ENCODE results near the gene ENGASE.
"Not testable (repeated sequence)": the region's sequence is repeated elsewhere in the genome, so short reads cannot be mapped to it uniquely, and the experiment has no call there.

ENGASE gene

GRCh38 chr17:79051306-79051705 is 23.3 kb upstream of the ENGASE start:
- no peak for DNase-seq (ENCODE audit: low read depth in 2 of 2)

GRCh38 chr17:79052131-79052530 is 22.5 kb upstream of the ENGASE start:
- no peak for DNase-seq (ENCODE audit: low read depth in 2 of 2)

DNA sequence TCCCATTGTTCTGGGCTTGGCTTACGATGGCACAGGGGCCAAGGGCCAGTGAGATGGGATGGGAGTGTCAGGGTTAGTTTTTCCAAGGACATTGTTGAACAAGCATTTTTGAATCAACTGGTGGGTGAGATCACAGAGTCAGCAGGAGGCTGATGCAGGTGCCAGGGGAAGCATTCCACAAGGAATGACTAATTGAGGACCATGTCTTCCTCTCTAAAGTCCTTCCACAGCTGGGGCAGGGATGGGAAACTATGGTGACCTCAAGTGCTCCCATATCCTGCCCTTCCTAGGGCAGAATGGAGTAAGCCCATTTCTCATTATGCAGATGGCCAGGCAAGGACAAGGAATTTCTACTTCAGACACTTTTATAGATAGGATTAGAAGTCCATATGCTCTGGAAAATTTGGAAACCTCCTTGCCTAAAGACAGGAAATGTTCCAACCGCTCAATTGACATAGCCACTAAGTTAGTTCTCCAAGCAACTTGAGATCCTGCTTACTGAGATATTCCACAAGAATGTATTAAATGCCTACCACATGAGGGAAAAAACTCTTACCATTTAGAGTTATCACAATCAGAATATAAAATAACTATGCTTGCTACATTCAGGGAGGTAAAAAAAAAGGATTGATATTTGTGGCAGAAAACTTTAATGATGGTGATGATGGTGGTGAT is 21.2 kb upstream of the ENGASE start:
- no peak for DNase-seq (ENCODE audit: low read depth in 2 of 2)

GRCh38 chr17:79054200-79054960 is 20.2 kb upstream of the ENGASE start:
- DNase-seq (ENCODE audit: low read depth in 2 of 2), result no peak

DNA sequence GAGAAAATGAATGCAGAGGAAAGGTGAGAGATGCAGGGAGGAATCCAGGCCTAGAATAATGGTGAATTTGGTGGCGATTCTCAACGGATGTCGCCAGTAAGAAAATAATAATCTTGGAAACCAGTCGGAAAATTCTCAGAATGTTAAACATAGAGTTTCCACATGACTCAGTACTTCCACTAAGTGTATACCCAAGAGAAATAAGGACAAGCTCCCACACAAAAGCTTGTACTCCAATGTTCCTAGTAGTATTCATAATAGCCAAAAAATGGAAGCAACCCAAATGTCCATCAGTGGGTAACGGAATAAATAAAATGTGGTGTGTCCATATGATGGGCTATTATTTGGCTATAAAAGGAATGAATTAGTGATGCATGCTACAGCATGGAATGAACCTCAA is 19.4 kb upstream of the ENGASE start:
- DNase-seq (ENCODE audit: low read depth in 2 of 2), result no peak

- no peak for DNase-seq (ENCODE audit: low read depth in 2 of 2)
Measured at GRCh38 chr17:79057737-79058385, 16.8 kb upstream of the ENGASE start.

- DNase-seq (ENCODE audit: low read depth in 2 of 2), result no peak
Measured at GRCh38 chr17:79062691-79063090, 11.9 kb upstream of the ENGASE start.

DNA sequence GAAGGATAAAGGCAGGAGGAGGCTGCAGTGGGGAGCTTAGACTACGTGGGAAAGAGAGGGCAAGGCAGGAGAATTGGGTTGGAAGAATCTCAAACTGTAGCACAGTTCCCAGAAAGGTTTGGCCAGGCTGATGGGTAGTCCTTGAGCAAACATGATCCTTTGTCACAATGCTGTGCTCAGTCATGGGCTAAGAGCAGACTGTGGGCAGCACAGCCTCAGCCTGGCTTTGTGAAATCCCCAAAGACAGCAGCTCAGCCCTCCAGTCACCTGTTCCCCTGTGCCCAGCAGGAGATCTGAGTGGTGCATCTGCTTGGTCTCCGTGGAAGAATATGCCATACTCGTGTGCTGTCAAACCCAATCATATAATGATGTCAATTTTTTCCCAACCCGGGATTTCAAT is 10.6 kb upstream of the ENGASE start:
- DNase-seq (ENCODE audit: low read depth in 2 of 2), result no peak

- peak; percentile 12 to 31 for DNase-seq (ENCODE audit: low read depth in 2 of 2)
Measured at GRCh38 chr17:79065105-79065670, 9.4 kb upstream of the ENGASE start.

DNA sequence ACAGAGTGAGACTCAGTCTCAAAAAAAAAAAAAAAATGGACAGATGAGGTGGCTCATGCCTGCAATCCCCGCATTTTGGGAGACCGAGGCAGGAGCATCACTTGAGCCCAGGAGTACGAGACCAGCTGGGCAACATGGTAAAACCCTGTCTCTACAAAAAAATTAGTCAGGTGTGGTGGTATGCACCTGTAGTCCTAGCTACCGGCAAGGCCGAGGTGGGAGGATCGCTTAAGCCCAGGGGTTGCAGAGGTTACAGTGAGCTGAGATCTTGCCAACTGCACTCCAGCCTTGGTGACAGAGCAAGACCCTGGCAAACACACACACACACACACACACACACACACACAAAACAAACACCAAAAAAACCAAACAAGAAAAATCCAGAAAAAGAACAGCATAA is 7.7 kb upstream of the ENGASE start:
- no peak for DNase-seq (ENCODE audit: low read depth in 2 of 2)

- DNase-seq (ENCODE audit: low read depth in 2 of 2), result no peak
Measured at GRCh38 chr17:79070266-79070880, 4.3 kb upstream of the ENGASE start.

DNA sequence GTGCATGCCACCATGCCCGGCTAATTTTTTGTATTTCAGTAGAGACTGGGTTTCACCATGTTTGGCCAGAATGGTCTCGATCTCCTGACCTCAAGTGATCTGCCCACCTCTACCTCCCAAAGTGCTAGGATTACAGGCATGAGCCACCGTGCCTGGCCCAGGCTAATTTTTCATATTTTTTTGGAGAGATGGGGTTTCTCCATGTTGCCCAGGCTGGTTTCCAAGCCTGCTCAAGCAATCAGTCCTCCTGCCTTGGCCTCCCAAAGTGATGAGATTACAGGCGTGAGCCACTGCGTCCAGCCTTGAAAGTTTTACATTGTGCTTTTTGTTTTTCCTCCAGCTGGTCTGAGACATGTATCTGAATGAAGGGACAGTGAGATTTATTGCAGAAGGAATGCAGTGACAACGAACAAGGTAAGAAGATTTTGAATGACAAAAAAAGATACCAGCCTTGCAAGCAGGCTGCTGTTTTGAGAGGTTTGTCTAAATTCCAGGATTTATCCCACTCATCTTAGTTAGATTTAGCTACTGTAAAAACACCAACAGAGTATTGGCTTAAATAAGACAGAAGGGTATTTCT is 3.4 kb upstream of the ENGASE start:
- no peak for DNase-seq (ENCODE audit: low read depth in 2 of 2)

- DNase-seq (ENCODE audit: low read depth in 2 of 2), result no peak
Measured at GRCh38 chr17:79072544-79072943, 2.1 kb upstream of the ENGASE start.

DNA sequence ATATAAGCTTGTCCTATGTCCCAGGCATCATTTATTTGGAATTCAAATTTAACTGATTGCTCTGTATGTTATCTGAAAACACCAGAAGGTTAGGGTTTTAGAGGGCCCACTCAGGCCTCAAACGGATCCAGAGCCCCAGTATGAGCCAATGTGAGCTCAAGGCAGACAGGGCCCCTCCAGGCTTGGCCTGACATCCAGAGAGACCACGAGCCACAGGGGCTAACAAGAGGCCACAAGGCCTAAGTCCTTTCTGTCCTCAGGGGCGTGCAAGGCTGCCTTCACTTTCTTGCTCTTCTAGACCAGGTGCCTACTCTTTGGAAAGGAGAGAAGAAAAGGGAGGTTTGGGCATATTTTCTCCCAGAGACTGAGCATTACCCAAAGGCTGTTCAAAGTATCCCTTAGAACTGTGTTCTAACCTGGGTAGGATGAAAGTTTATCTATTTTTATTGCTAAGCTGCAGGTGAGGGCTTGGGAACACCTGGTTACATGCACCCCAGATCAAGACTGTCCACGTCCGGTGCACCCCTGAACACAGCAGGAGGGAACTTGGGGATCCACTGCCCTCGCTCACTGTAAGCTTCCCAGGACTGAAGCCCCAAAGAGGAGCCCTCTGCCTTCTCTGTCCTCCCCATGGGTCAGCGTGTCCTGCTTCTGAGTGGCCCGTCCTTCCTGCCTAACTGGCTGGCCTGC is 1.5 kb upstream of the ENGASE start:
- DNase-seq (ENCODE audit: low read depth in 2 of 2), result no peak

GRCh38 chr17:79073706-79074088 is 927 bp upstream of the ENGASE start:
- no peak for DNase-seq (ENCODE audit: low read depth in 2 of 2)

DNA sequence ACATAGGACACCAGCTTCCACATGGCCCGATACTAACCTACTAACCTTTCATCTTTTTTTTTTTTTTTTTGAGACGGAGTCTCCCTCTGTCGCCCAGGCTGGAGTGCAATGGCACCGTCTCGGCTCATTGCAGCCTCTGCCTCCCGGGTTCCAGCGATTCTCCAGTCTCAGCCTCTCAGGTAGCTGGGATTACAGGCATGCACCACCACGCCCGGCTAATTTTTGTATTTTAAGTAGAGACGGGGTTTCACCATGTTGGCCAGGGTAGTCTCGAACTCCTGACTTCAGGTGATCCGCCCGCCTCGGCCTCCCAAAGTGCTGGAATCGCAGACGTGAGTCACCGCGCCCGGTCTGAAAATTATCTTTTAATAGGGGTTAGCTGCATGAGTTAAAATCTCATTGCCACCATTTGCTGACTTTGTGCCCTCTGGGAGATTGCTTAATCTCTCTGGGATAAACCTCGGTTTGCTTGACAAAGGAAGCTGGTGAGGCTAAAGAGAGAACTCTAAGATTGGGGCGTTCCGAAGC is 439 bp upstream of the ENGASE start:
- DNase-seq (ENCODE audit: low read depth in 2 of 2), result not testable (repeated sequence)

- no peak for DNase-seq (ENCODE audit: low read depth in 2 of 2)
Measured at GRCh38 chr17:79075446-79075750, 774 bp downstream of the ENGASE start.

- no peak for DNase-seq (ENCODE audit: low read depth in 2 of 2)
Measured at GRCh38 chr17:79075861-79076406, 1.3 kb downstream of the ENGASE start.

- no peak for DNase-seq (ENCODE audit: low read depth in 2 of 2)
Measured at GRCh38 chr17:79077587-79077986, 3.0 kb downstream of the ENGASE start.

DNA sequence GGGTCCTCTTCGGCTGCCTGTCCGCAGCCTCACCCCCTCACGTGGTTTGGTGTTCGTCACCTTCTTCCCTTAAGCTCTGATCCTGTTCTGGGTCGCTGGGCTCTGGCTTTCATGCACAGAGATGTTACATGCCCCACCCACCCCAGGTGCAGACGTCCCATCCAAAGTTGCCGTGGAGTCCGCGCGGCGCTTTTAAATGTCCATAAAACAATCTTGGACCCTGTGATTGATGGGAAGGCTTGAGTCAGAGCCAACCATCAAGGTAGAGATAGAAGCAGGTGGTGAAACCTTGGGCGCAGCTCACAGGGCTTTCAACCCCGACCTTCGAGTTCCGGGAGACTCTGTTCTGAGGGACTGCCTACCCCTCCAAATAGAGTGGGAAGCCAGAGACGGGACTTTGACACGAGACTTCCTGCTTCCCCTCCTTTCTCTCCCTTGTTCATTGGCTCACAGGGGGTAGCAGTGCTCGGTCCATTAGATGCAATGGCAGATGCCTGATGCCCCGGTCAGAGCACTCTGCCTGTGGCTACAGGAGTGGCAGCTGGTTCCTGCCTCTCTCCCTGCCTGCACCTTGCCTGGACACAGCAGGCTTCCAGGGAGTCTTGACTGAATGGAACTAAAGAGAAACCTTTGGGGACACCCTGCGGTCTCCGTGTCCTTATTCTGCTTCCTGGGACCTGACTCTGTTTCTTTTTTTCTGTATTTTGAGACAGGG is 4.0 kb downstream of the ENGASE start:
- no peak for DNase-seq (ENCODE audit: low read depth in 2 of 2)

Measured in stimulated activated CD4-positive, alpha-beta T cell treated with anti-CD3 and anti-CD28 coated beads, Interleukin-1b, Interleukin-23, amount 100 ng/mL, for 1 hour (primary cell).